GM18508 (cell line): Measurements from ENCODE around the gene SYK.

Source experiments
- ATAC-seq: cut with Tn5 transposase; IDR thresholded peaks from one replicate; pipeline ENCODE4 v1.9.1; 2021; ENCODE audit warnings: moderate number of reproducible peaks; ENCODE audit not compliant: insufficient read depth, unreplicated experiment

The SYK gene

DNA sequence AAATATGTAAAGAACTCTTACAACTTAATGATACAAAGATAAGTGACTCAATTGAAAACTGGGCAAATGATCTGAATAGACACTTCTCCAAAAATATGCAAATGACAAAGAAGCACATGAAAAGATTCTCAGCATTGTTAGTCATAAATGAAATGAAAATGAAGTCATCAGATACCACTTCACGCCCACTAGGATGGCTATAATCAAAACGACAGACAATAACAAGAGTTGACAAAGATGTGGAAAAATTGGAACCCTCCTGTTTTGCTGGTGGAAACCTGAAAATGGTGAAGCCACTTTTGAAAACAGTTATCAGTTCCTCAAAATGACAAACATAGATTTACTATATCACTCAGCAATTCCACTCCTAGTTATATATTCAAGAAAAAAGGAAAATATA, 7.9 kb upstream of the SYK start:
- ATAC-seq, result no peak

DNA sequence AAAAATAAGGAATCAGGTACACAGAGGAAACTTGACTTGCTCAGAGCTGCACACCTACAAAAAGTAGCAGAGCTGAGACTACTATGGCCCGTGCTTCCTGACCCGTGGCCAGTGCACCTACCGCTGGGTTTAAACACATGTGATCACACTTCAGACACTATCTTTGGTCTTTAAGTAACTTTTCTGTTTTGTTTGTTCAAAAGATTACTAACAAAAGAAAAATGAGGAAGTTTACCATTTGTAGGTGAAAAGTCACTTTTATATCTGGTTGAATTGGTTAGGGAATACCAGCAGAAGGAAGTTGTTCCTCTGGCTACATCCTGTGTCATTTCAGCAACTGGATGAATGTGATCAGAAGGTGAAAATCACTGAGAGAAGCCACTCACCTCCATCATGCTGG, 6.5 kb upstream of the SYK start:
- ATAC-seq, result no peak

DNA sequence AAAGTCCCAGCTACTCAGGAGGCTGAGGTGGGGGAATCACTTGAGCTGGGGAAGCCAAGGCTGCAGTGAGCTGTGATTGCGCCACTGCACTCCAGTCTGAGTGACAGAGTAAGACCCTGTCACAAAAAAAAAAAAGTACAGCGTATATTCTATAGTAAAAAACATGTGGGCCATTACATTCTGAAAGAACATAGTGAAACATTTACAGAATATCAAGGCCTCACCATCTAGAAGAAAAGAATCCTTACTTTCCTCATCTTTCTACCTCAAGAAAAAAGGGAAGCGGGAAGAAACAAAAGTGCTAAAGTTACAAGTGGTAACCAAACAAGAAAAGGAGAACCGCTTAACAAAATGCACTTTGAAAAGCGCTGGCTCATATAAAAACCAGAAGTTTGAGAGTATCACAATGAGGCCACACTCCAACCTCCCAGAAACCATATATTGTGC, 5.7 kb upstream of the SYK start:
- ATAC-seq, result no peak

GRCh38 chr9:90799271-90799852, 2.3 kb upstream of the SYK start:
- no peak for ATAC-seq

DNA sequence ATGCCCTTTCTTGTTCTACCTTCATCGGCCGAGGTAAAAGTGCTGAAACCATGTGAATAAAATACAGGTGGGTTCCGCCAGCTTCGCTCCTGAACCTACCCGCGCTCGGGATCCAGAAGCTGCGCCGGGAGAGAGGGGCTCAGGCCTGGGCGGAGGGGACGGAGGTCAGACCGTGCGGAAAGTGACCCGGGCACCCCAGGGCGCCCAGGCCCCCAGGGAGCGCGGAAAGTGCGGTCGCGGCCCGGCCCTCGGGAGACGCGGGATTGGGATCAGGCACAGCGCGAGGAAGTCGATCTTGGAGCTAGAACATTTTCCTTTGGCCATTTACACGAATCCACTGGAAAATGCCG, 329 bp downstream of the SYK start:
- no peak for ATAC-seq

GRCh38 chr9:90802386-90802985, 867 bp downstream of the SYK start:
- ATAC-seq, result no peak

DNA sequence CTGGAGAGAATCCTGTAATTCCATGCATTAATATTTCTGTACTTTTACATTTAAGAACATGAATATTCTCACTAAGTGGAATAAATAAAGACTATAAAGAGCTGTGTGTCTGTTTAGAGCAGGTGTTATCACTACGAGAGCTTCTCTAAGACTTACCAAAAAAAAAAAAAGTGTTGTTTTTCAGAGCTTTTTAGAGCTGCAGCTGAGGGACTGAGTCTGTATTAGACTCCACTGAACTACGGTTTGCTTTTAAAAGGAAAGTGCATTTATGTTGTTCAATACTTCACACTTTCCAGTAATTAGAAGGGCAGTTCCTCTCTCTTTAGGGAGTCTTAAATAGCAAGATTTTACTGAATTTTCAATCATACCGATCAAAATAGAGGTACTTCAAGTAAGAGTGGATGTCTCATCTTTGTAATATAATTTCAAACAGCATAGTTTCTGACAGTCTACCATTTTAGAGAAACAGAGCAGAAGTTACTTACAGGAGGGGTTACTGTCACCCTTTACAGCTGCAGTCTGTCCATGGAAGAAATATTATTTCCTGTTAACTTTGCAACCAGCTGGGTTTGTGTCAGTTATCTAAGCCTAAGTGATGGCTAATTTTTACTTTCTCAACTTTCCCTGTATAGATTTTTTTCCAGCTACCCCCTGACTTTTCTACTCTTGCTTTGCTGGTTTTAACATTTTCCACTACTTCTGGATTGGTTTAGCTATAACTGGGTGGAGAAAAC, 2.4 kb downstream of the SYK start:
- no peak for ATAC-seq

- ATAC-seq, result no peak
Observed at GRCh38 chr9:90805006-90805996, 3.7 kb downstream of the SYK start.

GRCh38 chr9:90807006-90807405, 5.4 kb downstream of the SYK start:
- no peak for ATAC-seq

DNA sequence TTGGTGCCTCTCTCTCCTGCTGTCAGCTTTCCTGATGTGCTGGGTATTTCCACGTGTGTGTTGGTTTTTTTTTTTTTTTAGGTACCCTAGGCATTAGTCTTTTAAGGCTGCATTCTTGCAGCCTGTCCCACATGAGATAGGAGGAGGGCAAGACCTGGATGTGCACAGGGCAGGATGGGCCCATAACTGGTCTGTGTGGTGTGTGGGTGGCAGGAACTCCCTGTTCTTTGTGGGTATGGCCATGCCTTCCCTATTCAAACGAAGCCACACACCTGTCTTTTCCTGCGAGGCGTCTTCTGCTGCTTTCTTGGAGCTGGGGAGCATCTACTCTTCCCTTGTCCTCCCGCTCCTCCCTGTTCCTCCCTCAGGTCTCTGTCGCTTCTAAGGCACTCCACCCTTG, 6.8 kb downstream of the SYK start:
- no peak for ATAC-seq

- no peak for ATAC-seq
Observed at GRCh38 chr9:90808890-90809685, 7.5 kb downstream of the SYK start.

DNA sequence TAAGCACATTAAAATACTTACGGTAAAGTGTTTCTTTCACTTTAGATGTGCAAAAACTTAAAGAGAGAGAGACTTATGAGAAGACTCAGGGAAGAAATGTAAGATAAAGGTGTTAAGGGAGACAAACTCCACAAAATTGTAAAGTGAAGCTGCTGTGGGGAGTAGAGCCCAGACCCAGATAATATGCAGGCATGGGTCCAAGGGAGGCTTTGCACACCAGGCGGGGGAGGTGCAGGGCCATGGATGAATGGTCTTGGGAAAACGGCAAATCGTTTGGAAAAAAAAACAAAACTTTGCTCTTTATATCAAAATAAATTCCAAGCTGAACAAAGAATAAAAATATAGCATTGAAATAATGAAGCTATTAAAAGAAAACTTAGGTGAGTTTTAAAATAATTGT, 9.1 kb downstream of the SYK start:
- ATAC-seq, result no peak

DNA sequence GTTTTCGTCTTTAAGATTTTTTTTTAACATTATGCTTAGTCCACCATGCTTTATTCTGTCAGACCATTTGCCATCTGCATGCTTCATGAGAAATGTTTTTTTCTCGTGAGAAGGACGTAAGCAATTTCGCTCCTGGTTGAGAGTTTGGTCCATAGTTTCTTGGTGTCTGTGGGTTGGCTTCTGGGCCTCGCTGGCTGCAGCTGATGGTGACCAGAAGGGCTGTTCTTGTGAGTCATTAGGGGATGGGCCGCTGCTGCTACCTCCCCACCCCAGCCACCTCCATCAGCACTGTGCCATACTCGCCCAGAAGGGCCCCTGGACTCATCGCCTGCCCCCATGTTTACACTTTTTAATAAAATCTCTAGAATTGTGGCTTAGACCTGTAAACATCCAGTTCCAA, 11.4 kb downstream of the SYK start:
- ATAC-seq, result no peak

DNA sequence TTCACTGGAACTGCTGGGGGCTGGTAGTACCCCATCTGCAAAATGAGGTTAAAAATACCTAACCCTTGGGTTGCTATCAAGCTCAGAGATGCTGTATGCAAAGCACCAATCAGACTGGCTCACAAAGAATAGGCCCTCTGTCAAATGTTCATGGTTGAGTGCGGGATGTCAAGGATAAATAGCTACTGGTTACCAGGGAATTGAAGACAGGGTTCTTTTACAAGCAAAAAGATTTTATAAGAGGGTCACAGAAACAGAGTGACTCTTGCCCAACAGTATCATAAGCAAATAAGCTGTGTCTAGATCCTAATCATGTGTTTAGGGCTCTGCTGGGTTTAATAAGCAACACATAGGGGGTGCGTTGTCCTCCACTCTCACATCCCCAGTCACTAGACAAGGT, 11.9 kb downstream of the SYK start:
- no peak for ATAC-seq

GRCh38 chr9:90814355-90814754, 12.7 kb downstream of the SYK start:
- ATAC-seq, result no peak

- ATAC-seq, result no peak
Observed at GRCh38 chr9:90815183-90815943, 13.7 kb downstream of the SYK start.

DNA sequence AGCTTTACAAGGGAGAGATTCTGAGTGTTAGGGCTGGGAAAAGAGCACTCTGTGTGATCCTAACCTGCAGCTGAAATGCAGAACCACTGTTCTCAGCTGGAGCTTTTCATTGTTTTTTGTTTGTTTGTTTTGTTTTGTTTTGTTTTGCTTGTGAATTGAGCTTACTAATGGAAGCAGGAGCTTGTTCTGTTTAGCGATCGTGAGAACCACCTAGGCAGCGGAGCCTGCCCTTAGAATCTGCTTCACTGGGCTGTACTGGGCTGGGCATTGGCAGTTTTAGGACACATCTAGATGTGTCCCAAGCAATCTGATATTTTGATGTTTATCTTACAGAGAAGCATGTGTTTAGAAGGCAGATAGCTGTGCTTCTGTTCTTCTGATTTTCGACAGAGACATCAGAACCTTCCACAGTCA, 14.3 kb downstream of the SYK start:
- no peak for ATAC-seq

GRCh38 chr9:90816690-90817089, 15.1 kb downstream of the SYK start:
- ATAC-seq, result no peak

DNA sequence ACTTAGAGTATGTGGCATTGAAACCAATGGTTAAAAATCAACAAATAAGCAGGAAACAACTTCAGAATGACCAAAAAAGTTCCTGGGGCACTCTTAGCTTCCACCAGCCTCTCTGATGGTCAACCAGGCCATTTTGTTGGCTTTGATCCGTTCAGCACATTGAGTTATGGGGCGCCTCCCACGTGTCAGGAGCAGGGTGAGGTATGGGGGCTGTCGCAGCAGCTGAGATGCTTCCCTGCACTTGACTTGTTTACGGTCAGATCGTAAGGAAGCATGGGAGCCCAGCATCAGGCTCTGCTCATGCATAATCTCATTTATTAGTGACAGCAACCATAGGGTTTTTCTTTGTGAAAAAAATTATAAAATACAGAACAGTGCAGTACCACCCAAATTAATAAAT, 16.7 kb downstream of the SYK start:
- no peak for ATAC-seq
